CD4-positive, alpha-beta T cell treated with Interferon alpha-2 for 1 hour (primary cell): ENCODE results near the gene COQ8B.

Experiments
- DNase-seq, 2 donors: peaks; one replicate each; pipeline ENCODE4 v3.0.0-alpha.2; 2020 to 2022

COQ8B gene

DNA sequence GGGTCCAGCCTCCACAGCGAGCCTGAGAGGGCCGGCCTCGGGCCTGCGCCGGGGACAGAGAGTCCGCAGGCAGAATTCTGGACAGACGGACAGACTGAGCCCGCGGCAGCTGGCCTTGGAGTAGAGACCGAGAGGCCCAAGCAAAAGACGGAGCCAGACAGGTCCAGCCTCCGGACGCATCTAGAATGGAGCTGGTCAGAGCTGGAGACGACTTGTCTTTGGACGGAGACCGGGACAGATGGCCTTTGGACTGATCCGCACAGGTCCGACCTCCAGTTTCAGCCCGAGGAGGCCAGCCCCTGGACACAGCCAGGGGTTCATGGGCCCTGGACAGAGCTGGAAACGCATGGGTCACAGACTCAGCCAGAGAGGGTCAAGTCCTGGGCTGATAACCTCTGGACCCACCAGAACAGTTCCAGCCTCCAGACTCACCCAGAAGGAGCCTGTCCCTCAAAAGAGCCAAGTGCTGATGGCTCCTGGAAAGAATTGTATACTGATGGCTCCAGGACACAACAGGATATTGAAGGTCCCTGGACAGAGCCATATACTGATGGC lies 716 bp upstream of the COQ8B start:
- DNase-seq, result no peak

DNA sequence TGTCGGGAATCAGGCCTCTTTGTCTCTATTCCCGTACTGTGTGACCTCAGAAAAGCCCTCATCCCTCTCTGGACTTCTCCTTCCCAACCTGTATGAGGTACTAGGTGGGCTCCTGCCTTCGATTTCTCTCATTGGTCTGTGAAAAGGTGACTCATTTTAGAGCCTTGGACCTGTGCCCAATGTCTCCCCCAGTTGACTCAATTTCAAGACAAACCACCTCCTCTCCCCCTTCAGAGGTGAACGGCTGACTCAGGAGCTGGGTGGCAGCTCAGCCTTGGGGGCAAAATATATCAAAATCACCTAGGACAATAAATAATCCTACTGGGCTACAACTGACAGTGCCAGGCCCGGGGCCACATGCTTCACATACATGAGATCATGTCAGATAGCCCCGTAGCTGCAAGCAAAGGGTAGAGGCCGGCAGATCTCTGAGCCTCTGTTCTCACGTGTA lies 630 bp downstream of the COQ8B start:
- DNase-seq, result peak; percentile 28 to 66

DNA sequence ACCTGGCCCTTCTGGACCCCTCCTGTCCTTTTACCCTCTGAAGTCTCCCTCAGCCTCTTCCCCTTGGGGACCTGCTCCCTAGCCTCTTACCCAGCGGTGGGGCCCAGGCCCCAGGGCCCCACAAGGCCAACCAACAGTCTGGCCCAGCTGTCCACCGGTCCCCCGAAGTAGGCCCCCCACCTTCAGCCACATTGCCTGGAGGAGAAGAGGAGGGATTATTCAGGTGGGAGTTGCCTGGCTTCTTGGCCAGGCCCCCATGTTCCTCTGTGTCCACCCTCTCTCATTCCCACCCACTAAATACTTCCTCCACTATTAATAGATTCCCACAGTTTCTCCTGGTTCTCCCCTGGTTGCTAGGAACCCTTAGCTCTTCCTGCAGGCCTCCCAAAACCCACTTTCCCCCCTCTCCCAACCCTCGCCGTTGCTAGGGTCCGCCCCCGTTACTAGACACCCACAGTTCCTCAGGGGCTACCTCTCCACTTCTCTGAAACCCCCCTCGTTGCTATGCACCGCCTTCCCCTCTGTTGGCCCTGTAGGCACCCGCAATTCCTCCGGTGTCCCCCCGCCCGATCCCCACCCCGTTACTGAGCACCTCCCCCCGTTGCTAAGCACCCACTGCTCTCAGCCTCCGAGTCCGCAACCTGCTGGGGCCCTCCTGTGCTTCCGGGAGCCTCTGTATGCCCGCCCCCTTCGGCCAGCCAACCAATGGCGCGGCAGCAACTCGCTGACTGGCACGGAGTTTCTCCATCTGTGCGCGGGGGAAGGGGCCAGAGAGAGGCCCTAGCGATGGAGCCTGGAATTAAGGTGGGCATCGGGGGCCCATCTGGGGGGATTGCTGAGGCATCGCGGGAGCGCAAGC lies 2.0 kb downstream of the COQ8B start:
- peak; percentile 93 to 96 for DNase-seq

DNA sequence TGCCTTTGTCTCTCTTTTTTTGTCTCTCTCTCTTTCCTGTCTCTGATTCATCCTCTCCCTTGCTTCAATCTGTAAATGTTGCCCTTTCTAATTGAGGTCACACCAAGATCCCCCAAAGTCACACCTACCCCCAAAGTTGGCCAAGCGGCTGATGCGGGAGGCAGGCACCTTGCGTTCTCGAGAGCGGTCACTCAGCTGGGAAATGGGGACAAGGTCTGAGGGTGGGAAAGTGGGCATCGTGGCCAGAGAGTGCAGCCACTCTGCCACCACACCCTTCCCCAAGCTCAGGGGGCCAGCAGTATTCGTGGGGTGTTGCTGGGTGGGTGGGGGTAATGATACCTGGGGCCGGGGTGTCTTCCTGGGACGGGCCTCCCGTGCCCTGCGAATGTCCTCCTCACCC lies 2.7 kb downstream of the COQ8B start:
- no peak for DNase-seq

DNA sequence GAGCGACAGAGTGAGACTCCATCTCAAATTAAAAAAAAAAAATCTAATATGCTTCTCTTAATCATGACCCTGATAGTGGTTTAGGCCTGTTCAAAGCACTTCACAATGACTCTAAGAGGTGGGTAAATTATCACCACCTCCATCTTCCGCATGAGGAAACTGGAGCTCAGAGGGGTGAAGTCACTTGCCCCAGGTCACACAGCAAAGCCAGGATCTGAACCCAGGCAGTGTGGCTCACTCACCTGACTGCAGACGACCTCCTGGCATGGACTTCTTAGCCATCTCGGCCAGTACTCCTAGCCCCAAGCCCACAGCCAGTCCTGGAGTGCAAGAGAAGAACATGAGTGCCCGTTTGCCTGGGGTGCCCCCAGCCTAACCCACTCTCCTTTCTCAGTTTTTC lies 6.9 kb downstream of the COQ8B start:
- no peak for DNase-seq

DNA sequence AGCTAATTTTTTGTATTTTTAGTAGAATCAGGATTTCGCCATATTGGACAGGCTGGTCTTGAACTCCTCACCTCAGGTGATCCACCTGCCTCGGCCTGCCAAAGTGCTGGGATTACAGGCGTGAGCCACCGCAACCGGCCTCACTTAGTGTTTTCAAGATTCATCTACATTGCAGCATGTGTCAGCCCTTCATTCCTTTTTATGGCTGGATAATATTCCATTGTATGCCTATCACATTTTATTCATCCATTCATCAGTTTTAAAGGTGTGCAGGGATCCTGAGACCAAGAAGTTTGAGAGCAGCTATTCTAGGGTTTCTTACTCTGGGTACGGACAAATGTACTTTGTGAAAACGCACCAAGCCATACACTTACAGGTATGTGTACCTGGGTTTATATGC lies 9.1 kb downstream of the COQ8B start:
- DNase-seq, result no peak

DNA sequence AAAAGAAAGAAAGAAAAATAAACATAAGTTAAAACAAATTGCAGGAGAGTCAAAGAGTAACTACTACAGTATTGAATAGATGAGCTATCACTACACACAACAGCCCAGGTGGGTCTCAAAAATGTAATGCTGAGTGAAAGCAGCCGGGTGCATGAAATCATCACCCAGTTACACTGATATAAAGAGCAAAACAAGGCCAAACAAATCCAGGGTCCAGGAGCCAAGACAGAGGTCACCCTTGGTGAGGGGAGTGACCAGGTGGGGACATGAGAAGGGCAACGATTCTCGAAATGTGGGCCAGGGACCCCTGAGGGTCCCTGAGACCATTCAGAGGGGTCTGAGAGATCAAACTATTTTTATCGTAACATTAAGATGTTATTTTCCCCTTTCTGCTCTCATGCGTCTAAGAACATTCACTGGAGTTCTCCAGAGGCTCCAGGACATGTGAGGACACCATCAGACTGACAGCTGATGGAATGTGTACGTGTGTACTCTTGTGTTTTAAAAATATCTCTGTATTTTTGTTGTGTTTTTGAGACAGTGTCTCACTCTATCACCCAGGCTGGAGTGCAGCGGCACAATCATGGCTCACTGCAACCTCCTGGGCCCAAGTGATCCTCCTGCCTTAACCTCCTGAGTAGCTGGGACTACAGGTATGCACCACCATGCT lies 10.6 kb downstream of the COQ8B start:
- no peak for DNase-seq

DNA sequence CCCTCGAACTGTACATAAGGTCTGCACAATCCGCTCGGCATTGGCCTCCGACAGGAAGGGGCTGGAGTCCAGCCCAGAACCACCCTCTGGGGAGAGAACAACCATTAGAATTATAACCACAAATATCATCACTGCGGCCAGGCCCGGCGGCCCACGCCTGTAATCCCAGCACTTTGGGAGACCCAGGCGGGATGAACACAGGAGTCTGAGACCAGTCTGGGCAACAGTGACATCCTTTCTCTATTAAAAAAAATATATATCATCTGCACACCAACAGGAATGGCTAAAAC lies 11.4 kb downstream of the COQ8B start:
- no peak for DNase-seq

DNA sequence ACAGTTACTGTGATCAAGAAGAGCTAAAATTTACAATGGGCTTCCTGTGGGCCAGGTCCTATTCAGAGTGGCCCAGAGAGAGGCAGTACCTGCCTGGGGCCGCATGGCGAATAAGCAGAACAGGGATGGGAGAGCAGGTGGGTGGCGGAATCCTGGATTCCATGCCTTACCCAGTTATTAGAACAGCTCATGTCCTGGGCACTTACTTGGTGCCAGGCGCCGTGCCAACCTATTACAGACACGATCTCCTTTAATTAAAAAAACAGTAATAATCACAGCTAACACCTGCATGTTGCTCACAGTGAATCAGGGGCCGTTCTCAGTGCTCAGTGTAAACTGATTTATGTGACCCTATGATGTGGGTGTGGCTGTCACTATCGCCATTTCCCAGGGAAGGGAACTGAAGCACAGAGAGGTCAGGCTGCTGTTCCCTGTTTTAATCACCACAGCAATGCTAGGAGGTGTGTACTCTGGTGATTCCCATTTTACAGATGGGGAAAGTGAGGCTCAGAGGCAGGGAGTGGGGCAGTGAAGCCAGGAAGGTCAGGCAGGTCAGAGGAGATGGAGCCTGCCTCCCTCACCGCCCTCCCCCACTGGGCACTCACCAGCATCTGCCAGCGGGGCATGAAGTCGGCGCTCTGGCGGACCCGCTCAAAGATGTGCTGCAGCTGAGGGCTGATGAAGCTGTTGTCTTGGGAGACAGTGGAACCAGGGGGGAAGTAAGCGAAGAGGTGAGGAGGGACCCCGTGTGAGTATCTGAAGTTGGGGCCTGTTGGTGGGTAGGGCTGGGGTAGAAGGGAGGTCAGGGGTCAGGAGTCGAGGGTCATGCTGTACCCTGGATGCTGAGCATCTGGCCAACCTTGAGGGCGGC lies 12.0 kb downstream of the COQ8B start:
- DNase-seq, result no peak

DNA sequence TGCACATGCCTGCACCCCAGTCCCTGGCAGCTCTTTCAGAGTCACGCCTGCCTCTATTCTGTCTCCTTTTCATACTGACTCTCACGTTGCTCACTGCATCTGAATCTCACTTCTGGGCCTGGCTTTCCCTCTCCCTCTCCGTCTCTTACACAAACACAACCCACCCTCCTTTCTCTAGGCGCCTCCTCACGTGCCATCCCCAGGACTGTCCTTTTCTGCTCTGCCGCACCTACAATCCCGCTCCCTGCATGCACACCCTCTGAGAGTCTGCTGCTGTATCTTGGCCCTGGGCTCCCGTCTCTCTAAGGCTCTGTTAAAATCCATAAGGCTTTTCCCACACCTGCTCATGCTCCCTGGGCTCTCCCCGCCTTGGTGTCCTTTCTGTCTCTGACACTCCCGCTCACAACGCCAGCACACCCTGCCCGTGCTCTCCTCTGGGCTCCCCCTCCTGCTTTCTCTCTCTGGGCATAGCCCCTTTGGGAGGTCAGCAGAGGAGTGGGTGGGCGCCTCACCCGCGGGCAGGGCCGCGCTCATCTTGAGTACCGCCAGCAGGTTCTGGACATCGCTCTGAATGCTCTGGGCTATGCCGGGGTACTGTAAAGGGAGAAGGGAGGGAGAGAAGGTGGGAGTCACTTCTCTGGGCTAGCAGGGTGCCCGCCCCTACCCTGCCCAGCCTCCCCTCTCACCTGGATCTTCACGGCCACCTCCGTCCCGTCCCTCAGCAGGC lies 13.5 kb downstream of the COQ8B start:
- DNase-seq, result no peak

DNA sequence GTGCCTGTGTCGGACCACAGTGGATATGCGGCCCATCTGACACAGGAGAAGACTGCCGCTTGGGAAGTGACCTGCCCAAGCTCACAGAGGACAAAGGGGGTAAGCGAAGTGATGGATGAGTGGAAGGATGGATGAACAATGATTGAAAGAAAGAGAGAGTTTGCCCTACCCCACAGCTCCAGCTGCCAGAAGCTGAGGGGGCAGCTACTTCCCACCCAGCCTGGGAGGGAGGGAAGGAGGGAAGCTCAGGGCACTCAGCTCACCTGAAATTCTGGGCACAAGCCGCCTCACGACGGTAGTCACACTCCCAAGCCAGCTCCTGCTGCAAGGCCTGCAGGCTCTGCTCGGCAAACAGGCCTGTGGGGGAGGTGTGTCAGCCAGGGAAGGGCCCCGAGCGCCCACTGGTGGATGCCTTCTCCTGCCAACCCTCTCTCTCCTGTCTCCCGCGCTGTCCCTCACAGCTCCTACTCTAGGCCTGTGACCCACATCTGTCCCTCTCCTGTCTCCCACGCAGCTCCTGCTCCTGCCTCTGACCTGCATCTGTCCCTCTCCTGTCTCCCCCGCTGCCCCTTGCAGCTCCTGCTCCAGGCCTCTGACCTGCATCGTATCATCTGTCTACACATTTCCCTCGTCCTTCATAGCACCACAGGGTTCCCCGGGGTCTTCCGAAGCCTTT lies 14.2 kb downstream of the COQ8B start:
- no peak for DNase-seq

DNA sequence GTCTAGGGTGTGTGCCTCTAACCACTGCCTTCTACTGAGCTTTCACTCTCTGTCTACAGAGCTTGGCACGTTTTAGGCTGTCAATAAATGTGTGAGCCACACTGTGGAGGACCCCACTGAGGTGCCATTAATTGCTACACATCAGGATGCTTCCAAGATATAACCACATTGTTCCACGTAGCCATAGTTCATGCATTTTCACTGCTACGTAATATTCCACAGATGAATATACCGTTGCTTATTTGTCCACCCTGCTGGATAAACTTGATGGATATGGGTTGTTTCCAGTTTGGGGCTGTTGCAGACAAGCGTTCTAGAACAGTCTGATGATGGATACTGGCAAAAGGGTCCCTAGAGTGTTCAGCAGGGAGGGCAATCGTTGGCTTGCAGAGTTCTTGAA lies 14.9 kb downstream of the COQ8B start:
- DNase-seq, result no peak

DNA sequence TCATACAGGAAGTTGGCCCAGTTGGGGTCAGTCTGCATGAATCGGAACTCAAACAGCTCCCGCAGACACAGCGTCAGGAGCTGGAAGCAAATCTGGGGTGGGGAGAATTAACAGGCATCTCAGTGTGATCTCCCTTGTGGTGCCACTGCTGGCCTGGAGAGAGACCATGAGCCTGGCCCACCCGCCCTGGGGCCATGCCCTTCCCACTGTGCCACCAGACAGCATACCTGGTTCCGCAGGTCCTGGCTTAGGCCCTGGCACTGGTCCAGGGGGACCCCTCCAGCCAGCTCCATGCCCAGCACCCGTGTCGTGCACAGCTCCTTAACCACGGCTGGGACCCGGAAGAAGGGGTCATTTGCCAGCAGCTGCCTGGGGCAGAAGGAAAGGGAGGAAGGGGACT lies 16.6 kb downstream of the COQ8B start:
- DNase-seq, result no peak

DNA sequence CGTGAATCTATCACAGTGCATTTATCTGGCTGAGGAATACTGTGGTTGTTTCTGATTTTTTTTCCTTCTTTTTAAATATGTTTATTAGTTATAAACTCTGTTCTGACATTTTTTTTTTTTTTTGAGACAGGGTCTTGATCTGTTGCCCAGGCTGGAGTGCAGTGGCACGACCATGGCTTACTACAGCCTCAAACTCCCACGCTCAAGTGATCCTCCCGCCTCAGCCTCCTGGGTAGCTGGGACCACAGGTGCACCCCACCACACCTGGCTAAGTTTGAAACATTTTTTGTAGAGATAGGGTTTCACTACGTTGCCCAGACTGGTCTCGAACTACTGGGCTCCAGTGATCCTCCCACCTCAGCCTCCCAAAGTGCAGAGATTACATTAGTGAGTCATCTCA lies 19.7 kb downstream of the COQ8B start:
- DNase-seq, result no peak

DNA sequence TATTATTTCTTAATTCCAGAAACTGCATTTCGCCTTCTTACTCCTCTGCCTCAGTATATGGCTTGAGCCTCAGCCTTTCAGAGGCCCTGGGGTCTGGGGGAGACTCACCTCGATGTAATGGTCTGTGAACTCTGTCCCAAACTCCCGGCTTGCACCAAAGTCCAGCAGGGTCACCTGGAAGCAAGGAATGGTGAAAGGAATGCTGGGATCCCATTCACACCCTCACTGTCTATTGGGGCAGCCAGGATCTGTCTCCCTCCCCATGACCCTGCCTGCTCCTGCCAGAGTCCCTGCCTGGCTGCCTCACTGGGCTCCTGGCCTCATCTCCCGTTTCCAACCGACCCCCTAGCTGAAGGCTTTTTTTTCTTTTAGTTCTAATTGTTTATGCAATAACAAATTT lies 20.8 kb downstream of the COQ8B start:
- DNase-seq, result no peak

DNA sequence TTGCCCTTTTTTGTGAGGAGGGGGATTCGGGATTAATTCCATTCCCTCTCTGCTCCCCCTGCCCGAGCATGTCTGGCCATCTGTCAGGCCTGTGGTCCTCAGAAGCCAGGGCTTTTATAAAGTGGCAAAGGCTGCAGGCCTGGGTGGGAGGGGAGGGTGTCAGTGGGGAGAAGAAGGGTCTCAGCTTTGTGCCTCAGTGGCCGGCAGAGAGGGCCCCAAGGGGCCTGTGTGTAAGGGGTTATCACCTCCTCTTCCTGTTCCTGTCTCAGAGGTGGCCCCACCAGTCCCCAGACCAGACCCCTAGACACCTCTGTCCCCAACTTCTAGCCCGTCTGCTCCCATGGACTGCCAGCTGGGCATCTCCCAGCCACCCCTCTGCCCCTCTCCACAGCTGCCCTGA lies 22.8 kb downstream of the COQ8B start:
- DNase-seq, result no peak

DNA sequence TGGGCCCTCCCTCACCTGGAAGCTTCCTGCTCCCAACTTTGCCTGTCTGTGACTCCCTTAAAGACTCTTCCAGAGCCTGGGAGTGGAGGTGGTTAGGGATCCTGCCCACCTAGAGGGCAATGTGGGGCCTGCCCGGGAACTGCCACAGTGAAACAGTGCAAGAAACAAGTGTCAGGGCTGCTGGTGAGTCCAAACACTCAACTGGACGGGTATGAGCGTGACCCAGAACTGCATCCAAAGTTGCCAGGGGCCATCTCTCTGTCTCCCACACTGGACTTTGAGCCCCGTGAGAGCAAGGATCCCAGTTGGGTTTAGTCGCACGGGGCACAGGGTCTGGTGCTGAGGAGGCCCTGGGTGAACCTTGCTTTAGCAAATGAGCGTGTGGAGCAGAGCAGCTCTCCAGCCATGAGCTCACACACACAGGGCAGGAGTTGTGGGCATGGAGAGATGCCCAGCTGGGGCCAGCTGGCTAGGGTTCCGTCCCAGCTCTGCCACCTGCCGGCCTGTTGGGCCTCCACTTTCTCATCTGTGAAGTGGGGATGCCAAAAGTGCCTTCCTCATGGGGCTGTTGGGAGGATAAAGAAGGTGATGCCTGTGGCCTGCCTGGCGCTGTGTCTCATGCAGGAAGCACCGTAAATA lies 23.4 kb downstream of the COQ8B start:
- no peak for DNase-seq

DNA sequence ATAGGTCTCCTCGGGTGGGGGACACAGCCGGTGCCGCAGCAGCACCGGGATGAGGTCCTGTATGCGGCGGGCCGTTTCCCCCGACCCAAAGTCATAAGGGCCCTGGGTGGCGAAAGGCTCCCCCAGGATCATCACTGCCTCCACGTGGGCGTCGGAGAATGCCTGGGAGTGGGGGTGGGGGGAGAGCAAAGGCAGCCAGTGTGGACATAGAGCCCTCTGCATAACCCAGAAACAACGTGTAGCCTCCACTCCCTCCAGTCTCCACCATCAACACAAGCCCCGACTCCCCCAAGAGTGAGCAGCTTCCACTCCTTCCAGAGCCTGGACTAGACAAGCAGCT lies 24.5 kb downstream of the COQ8B start:
- no peak for DNase-seq

DNA sequence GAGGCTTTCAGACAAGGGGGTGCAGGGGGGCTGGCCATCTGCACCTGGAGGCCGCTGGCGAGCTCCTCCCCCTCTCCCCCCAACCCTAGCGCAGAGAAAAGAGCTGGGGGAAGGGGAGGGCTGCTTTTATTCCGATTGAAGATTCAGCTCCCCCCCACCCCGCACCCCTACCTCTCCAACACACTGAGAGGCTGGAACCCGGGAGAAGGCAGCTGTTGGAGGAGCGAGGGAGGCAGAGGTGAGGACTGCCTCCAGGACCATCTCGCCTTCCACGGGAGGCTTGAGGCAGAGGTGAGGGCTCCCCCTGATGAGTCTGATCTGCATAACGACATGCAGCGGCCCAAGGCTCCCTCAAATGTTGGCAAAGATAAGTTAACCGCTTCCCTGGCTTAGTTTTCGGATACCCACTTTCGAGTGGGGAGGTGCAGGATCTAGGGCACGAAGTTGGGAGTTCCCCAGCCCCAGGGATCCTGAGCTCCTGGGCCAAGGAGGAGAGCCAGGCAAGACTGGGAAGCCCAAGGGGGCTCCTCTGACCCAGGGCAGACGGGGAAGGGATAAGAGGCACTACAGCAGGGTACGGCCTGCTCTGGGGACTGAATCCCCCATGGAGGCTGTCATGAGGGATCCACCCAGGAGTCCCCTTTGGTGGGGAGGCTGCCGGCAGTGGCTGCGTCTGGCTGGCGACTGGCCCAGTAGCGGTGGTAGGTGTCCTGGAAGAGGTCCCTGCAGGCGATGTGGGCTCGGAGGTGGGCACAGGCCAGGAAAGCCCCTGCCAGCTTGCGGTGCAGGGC lies 25.1 kb downstream of the COQ8B start:
- no peak for DNase-seq

DNA sequence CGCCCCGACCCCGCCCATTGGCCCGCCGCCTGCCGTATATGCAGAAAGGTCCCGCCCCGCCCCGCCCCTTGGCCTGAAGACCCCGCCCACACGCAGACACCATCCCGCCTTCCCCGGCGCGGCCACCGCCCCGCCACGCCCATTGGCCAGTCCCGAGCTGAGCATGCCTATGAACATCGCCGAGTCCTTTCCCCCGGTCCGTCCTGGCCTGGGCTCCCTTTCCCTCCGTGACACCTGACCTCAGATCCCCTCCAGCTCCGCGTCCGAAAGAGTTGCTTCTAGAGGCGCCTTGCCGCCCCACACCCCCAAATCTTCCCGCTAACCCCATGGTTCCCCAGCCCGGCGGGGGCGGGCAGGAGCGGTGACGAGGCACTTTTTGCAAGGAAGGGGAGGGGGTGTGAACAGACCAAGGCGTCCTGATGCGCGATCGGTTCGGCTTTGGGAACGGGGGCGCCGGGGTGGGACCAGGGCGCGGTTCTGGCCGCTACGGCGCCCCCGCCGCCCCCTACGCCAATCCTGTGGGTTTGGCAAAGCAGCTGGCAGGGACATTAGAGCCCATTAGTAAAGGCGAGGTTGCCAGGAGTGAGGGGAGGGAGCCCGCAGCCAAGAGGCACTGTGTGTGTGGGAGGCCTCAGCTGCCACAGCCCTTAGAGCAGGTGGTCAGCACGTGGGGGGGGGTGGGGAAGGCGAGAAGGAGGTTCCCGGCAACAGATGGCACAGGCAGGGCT lies 25.8 kb downstream of the COQ8B start:
- peak; percentile 84 to 90 for DNase-seq
